GM18909 (cell line): ENCODE data around the gene CCDC8.
"Not testable (repeated sequence)": the region's sequence is repeated elsewhere in the genome, so short reads cannot be mapped to it uniquely, and the experiment has no call there.

Experiments
- ATAC-seq: cut with Tn5 transposase; IDR thresholded peaks from one replicate; pipeline ENCODE4 v1.9.1; 2021; ENCODE audit warnings: mild to moderate bottlenecking; ENCODE audit not compliant: unreplicated experiment, poor library complexity

CCDC8 gene

DNA sequence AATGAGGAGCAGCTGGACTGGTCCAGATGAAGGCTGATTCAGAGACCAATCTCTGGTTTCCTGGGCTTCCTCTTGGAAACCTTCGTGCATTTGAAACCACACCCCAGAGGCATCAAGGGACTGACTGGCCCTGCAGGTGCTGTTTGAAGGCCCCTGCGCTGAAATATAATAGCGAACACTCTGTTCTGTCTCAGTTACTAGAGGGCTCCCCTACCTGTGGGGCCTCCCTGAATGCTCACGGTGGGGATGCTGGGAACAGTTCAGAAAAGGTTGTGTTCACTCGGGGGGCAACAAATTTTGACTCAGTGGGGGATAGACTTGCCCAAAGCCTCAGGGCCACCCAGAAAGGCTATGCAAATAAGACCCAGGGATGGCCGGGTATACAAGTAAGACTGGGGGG, 6.4 kb downstream of the CCDC8 start:
- ATAC-seq, result no peak

DNA sequence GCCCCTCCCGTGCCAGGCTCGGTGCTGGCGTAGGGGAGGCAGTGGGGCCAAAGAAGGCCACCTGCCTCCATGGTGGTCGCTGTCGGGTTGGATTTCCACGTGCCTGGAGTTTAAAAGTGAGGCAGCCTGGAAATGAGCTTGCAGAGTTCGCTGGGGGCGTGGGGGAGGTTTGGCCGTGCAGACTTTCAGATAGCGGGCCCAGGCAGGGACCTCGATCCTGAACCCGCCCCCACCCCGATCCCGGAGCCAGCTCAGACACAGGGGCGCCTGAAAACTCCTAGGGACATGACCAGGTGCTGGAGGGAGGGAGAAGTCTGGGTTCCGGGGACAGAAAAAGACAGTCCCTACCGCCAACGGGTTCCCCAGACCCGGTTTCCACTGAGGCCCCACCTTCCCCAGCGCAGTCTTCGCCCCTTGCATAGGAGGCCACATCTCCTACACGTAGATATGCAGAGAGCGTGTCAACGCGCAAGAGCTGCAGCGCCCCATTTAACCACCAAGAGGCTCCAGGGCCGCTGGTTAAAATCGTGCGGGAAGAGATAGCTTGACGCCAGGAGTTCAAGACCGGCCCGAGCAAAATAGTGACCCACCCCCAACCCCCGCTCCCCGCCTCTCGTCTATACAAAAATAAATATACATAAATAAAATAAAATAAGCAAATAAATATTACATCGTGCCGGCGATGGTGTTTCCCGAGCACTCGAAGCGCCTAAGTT, 8.5 kb downstream of the CCDC8 start:
- ATAC-seq, result no peak

DNA sequence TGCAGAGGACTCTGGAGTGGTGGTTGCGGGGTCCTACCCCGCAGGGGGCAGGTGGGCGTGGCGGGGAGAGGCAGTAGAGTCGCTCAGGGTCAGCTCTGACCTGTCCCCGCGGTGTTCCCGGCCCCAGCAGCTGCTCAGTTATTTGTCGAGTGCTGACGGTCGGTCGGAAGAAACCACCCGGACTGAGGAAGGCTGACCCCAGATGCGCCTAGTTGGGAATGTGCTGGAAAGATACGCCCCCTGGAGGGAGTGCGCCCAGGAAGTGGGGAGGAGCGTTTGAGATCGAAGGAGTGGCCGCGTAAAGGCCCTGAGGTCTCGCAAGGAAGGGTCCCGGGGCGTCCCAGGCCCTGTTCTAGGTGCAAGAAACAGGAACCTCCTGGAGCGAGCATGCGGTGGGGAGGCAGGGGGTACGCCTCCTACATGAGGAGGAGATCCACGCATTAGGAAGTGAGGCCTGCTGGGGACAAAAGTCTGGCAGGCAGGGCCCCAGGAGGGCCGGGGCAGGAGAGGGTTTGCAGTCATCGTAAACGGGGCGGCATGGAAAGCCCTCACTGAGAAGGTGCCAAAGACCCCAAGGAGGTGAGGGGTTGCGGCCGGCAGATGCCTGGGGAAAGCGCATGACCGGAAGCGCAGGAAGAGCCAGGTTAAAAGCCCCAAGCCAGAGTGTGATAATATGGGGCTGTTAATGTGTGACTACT, 9.2 kb downstream of the CCDC8 start:
- ATAC-seq, result no peak

DNA sequence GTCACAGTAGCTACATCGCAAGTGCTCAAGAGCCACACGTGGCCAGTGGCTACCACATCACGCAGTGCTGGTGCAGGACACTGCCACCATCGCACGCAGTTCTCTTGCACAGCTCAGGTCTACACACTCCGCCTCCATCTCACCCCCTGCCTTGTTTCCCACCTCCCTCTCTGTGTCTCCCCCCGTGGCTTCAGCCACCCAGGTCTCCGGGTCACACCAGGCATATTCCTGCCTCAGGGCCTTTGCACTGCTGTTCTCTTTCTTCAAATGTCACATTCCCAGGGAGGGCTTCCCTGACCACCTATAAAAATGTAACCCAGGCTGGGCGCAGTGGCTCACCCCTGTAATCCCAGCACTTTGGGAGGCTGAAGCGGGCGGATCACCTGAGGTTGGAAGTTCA, 10.6 kb downstream of the CCDC8 start:
- ATAC-seq, result no peak

DNA sequence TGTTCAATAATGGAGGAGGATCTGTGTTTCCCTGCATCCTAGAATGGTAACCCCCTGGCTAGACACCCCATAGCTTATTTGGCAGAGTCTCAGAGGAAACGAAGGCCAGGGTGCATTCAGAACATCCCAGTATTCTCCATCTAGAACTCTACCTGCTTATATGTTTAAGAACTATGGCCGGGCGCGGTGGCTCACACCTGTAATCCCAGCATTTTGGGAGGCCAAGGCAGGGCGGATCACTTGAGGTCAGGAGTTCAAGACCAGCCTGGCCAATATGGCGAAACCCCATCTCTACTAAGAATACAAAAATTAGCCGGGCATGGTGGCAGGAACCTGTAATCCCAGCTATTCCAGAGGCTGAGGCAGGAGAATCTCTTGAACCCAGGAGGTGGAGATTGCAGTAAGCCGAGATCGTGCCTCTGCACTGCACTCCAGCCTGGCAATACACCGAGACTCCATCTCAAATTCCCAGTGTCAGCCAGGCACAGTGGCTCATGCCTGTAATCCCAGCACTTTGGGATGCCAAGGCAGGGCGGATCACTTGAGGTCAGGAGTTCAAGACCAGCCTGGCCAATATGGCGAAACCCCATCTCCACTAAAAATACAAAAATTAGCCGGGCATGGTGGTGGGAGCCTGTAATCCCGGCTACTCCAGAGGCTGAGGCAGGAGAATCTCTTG, 15.4 kb downstream of the CCDC8 start:
- ATAC-seq, result not testable (repeated sequence)

DNA sequence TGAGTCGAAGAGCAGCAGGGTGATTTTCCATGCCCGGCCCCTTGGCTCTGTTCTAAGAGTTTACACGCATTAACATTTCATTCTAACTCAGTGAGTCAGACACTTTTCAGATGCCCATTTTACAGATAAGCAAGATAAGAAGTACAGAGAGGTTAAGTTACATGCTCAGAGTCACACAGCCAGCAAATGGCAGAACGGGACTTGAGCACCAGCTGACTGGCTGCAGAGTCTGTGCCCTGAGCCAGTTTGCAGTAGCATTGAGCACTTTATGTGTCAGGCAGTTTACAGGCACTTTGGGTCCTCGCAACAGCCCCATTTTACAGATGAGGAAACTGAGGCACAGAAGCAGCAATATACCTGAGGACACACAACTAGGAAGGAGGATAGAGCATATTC, 19.0 kb downstream of the CCDC8 start:
- ATAC-seq, result no peak

DNA sequence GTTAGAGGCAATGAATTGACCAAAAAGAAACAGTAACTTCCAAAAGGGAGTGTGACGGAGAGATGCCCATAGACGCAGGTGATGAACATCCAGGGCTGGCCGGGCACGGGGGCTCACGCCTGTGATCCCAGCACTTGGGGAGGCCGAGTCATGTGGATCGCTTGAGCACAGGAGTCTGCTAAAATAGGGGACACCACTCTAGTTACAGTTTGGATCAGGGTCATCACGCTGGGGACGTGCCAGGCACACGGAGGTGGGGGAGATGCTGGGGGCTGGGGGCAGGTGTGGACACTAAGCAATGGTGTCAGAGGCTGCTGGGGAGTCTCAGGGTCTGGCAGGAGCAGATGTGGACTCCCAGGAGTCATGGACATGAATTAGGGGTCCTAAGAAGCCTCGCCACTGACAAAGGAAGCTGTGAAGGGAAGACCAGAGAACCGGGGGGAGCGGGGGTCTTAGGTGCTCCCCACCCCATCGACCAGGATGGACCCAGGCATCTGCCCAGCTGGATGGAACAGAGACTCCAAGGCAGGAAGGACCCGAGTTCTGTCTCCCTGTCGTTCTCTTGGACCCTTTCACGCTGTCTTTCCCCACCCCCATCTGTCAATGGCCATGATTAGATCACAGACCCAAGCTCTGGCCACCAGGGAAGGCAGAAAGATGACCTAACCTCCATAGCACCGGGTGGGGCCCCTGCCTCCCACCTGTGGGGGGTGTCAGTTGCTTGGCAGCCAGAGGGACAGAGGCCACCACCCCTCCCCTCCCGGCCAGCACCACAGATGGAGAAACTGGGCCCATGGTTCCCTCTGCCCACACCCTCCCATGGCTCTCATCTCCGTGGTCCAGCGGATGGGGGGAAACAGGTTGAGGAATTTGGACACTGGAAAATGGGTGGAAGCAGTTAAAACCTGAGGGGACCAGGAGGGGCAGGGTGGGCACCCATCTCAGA, 19.6 kb downstream of the CCDC8 start:
- ATAC-seq, result no peak

DNA sequence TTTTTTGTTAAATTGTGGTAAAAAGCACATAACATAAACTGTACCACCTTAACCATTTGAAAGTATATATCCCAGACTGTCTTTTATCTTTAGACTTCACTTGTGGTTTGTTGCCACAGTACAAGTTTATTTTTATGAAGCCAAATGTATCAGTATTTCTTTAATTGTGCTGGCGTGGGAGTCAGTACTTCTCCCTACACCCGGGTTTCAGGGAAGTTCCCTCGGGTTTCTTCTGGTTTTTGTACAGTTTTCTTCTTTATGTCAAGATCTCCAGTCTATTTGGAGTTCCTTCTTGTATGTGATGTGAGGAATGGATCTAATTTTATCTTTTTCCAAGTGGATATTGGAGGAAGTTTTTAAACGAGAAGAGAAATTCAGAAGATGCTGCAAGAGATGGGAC, 20.5 kb downstream of the CCDC8 start:
- ATAC-seq, result no peak

DNA sequence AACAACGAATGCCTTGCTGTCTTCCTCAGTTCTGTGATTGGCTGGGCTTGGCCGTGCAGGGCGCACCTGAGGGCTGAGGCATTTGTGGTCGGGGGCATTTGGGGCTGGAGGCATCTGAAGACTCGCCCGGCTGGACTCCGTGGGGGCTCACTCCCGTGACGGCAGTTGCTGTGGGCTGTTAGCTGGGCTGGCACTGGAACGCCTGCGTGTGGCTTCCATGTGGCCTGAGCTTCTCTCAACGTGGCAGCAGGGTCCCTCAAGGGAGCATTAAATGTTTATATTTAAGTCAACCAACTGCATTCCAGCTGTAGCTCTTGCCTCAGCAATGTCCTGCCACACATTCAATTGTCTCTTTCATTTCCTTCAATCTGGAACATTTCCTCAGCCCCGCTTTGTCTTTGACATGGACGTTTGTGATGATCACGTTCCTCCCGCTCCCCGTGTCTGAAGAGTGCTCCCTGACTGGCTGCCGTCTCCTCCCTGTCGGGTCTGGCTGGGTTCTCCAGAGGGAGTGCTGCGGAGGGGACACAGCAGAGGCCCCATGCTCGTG, 21.0 kb downstream of the CCDC8 start:
- no peak for ATAC-seq

DNA sequence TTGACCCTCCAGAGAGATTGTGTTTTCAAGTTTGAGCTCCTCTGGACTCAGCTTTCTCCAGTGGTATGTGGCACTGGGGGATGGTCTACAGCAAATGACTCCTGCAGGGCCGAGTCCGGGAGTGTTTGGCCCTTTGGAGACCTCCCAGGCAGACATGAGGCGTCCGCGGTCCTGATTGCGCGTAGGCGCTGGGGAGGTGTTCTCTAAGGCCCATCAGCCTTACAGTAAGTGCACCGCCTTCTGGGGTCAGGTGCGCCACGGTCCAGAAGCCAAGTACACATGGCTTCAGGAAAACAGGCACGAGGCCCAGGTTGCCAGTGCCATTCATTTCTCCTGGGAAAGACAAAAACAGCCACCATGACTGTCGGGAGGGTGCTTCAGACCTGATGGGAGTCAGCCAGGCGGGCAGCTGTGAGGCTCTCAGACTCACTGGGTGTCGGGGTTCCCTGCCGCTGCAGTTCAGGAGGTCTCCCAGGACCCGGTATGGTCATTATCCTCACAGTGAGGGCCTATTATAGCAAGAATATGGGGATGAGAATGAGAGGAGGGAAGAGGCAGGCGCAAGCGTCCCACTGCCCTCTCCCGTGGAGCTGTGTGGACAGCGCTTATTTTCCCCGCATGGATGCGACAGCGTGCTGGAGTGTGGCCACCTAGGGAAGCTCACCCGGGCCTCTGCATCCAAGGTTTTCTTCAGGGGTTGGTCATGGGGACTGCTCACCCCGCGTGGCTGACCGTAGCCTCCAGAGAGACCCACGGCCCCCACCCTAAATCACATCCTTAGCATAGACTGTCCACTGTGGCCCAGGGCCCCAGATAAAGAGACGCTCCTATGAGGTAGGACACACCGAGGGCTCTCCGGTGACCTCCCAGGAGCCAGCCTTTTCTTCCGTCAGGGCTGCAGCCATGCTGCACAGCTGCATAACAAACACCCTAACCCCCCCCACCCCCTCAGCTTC, 21.8 kb downstream of the CCDC8 start:
- no peak for ATAC-seq

DNA sequence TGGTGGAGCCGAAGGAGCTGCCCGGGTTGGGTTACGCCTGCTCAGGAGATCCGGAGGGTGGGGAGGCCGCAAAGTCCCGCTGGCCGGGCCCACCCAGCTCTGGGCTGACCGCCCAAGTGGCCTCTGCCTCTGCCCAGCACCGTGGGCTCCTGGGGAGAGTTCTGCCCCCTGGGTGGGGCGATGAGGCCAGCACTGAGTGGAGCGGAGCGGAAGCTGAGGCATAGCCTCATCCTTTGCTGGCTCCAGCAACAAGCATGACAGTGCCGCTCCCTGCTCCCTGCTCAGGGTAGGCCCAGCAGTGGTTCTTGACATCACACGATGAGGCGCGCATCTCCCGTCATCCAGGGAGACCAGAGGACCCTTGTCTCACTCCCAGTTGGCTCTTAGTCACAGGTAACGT, 22.5 kb downstream of the CCDC8 start:
- ATAC-seq, result no peak

DNA sequence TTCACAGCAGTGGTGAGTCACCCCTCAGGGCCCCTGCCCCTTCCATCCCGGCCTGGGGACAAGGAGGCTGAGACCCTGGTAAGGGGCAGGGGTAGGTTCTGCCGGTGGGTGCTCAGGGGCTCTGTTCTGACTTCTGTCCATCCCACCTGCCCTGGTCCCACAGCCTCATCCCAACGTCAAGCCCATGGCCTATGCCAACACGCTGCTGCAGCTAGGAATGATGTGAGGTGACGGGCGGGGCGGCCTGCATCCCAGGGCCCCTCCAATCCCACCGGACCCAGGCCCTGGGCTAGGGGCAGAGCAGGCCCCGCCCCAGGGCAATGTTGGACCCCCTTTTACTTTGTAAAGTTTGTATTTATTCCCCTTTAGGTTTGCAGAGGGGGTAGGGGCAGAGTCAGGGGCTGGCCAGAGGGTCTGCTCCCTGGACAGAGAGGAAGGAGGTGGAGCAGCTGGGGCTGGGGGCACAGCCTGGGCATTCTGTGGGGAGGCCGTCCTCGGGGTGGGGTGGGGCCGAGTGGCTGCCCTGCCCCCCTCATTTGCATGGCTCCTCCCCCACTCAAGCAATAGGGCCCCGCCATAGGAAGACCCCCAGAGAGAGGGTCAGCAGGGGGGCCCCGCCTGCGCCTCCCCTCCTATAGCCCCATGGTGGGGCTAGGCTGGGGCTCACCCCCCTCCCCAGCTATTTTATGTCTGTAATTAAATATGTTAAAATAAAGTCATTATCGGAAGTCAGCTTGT, 23.1 kb downstream of the CCDC8 start:
- no peak for ATAC-seq

DNA sequence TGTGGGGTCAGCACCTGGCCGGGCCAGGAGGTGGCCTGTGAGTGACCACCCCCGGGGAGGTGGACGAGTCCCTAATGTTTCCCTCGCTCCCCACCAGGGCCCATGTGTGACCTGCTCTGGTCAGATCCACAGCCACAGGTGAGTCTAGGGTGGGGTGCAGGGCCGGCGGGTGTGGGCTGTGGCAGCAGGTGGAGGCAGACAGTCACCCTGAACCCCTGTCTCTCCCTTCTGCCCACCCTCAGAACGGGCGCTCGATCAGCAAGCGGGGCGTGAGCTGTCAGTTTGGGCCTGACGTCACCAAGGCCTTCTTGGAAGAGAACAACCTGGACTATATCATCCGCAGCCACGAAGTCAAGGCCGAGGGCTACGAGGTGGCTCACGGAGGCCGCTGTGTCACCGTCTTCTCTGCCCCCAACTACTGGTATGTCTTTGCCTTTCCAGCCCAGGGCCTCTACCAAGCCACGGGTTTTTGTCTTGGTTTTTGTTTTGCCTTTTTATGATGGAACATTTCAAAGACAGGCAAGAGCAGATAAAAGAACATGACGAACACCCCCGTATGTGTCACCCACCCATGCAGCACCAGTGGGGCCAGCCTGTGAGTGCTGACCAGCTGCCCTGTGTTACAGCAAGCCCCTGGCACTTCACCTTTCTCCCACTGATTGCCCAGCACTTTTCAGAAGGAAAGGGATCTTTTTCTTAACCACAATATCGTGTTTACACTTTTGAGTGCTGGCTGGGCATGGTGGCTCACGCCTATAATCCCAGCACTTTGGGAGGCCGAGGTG, 24.9 kb downstream of the CCDC8 start:
- no peak for ATAC-seq

DNA sequence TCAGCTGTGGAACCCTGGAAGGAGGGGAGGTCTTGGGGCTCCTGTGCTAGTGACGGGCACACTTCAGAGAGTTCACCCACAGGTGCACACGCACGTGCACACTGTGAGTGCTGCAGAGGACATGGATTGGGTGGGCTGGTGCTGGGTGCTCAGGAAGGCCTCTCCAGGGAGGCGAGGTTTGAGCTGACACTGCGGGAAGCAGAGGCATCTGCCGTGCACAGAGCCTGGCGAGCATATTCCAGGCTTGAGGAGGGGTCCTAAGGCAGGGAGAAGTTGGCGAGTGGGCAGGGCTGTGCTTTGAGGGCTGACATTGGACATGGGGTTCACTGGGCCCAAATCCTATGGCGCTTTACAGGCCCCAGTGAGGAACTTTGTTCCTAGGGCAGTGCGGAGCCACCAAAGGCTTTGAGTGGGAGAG, 25.6 kb downstream of the CCDC8 start:
- ATAC-seq, result no peak

DNA sequence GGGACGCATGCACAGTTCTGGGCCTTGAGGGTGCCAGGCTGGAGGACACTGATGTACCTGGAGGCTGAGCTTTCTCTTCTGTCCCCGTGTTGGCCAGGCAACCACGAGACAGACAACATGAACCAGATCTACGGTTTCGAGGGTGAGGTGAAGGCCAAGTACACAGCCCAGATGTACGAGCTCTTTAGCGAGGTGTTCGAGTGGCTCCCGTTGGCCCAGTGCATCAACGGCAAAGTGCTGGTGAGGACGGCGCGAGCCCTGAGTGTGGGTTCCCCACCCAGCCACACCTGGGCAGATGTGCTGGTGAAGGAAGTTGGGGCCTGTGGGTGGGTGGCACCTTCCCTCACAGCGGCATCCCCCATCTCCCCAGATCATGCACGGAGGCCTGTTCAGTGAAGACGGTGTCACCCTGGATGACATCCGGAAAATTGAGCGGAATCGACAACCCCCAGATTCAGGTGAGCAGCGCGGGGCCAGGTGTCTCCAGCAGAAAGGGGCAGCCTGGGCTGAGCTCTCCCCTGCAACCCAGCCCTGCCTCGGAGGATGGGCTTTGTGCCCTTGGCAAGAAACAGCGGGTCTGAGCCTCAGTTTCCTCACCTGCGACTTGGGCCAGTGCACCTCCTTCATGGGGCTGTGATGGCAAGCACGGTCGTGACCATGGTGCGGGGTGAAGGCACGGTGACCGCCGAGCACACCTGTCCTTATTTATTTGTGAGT, 26.2 kb downstream of the CCDC8 start:
- no peak for ATAC-seq

DNA sequence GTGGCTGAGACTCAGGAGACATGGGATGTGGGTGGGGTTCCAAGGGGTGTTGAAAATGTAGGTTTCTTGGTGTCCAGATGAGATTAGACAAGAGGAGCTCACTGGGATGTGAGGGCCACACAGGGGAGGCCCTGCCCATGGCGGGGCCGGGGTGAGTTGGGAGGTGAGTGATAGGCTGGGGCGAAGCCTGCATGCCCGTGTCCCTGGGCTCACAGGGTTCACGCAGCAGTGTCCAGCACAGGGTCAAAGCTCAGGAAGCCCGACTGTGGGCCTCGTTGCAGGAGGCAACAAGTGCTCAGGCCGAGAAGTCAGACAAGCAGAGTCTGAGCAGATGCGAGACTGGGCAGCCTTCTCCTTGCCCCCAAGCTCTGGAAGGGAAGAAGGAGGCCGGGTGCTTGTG, 27.2 kb downstream of the CCDC8 start:
- no peak for ATAC-seq

DNA sequence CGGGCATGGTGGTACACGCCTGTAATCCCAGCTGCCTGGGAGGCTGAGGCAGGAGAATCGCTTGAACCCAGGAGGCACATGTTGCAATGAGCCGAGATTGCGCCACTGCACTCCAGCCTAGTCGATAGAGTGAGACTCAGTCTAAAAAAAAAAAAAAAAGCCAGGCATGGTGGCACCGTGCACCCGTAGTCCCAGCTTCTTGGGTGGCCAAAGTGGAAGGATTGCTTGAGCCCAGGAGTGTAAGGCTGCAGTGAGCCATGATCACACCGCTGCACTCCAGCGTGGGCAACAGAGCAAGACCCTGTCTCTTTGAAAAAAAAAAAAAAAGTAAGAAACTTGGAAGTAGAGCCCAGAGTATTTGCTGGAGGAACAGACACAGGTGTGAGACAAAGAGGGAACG, 27.7 kb downstream of the CCDC8 start:
- ATAC-seq, result no peak
